PC-3 (cell line): ENCODE results near the gene APBA2. TPM values are rescaled to one million over a fixed set of nuclear protein-coding genes. Genes with fewer than 3 reads are reported as not detected.

Experiments
- ATAC-seq: fragments of 200-7000 bp; cut with Tn5 transposase; 2 replicates; pipeline ENCODE4 v1.9.1; 2020; ENCODE audit warnings: mild to moderate bottlenecking, moderate library complexity
- BruUV-seq: library from RNA; stranded (reverse); fragments of 400-500 nt; replicated peaks from 2 replicates; lab custom pipeline; 2021; lab: Mats Ljungman, UMichigan
- CTCF ChIA-PET: fragments of 300-600 bp; sonication (Branson Sonifier 250); formaldehyde crosslinking; loops from one replicate; lab custom pipeline; 2022; ENCODE audit warnings: antibody characterized with exemption; lab: Charles Lee
- POLR2A ChIA-PET: fragments of 300-600 bp; sonication (Branson Sonifier 250); formaldehyde crosslinking; loops from one replicate; lab custom pipeline; 2022; ENCODE audit warnings: antibody characterized with exemption; ENCODE audit not compliant: unreplicated experiment; lab: Charles Lee
- DNase-seq: peaks from one replicate; pipeline ENCODE4 v3.0.0-alpha.2; 2015
- H2AFZ ChIP-seq: fragments of 300-600 bp; sonication (generic); 2 replicates; pipeline ENCODE4 v1.6.0; 2016; ENCODE audit warnings: antibody characterized with exemption, low read length
- H3F3A ChIP-seq: fragments of 300-600 bp; sonication (generic); one replicate; pipeline ENCODE4 v1.6.0; 2017; ENCODE audit warnings: antibody characterized with exemption, low read length, control low read depth, mild to moderate bottlenecking; ENCODE audit not compliant: unreplicated experiment
- H3K27ac ChIP-seq: fragments of 300-600 bp; sonication (generic); 2 replicates; pipeline ENCODE4 v1.5.1; 2016; ENCODE audit warnings: mild to moderate bottlenecking, low read length
- H3K27me3 ChIP-seq: fragments of 300-600 bp; sonication (generic); 2 replicates; pipeline ENCODE4 v1.6.1; 2016; ENCODE audit warnings: low read length, mixed read lengths
- H3K36me3 ChIP-seq: fragments of 300-600 bp; sonication (generic); 2 replicates; pipeline ENCODE4 v1.6.1; 2016; ENCODE audit warnings: low read depth, mixed run types, low read length, mixed read lengths
- H3K4me1 ChIP-seq: fragments of 300-600 bp; sonication (generic); 2 replicates; pipeline ENCODE4 v1.5.1; 2016; ENCODE audit warnings: low read length; ENCODE audit not compliant: insufficient read depth
- H3K4me2 ChIP-seq: fragments of 300-600 bp; sonication (generic); 2 replicates; pipeline ENCODE4 v1.6.0; 2016; ENCODE audit warnings: low read length
- H3K4me3 ChIP-seq: fragments of 300-600 bp; sonication (generic); 2 replicates; pipeline ENCODE4 v1.5.1; 2016; ENCODE audit warnings: mild to moderate bottlenecking, low read length, mixed read lengths
- H3K79me2 ChIP-seq: fragments of 300-600 bp; sonication (generic); 2 replicates; pipeline ENCODE4 v1.6.1; 2017; ENCODE audit warnings: low read length, mixed read lengths
- H3K9ac ChIP-seq: fragments of 300-600 bp; sonication (generic); 2 replicates; pipeline ENCODE4 v1.6.0; 2016; ENCODE audit warnings: mild to moderate bottlenecking, low read length
- H3K9me2 ChIP-seq: fragments of 300-600 bp; sonication (generic); replicated peaks from 2 replicates; pipeline ENCODE4 v1.6.1; 2016; ENCODE audit warnings: mixed run types, low read length, mixed read lengths
- H3K9me3 ChIP-seq: fragments of 300-600 bp; sonication (generic); 2 replicates; pipeline ENCODE4 v1.6.1; 2016; ENCODE audit warnings: low read length, mixed read lengths
- H4K20me1 ChIP-seq: fragments of 300-600 bp; sonication (generic); 2 replicates; pipeline ENCODE4 v1.6.1; 2016; ENCODE audit warnings: low read length, mixed read lengths
- CTCF ChIP-seq: fragments of 300-600 bp; sonication (generic); conservative IDR thresholded peaks from 2 replicates; pipeline ENCODE4 v1.5.1; 2017; ENCODE audit warnings: antibody characterized with exemption, low read depth, mild to moderate bottlenecking, low read length
- EZH2 ChIP-seq: fragments of 300-600 bp; sonication (generic); IDR thresholded peaks from one replicate; pipeline ENCODE4 v1.6.1; 2017; ENCODE audit warnings: antibody characterized with exemption, mild to moderate bottlenecking, low read length; ENCODE audit not compliant: unreplicated experiment
- EZH2phosphoT487 ChIP-seq: fragments of 300-600 bp; sonication (generic); IDR thresholded peaks from 2 replicates; pipeline ENCODE4 v1.6.1; 2018; ENCODE audit warnings: mild to moderate bottlenecking, antibody characterized with exemption, low read length, borderline replicate concordance
- intact Hi-C: fragments of 100-400 bp; cut with micrococcal nuclease; formaldehyde crosslinking; loops from 2 replicates; pipeline ENCODE4 v1.9.0; 2023
- total RNA-seq: library from RNA; depleted of rRNA; stranded (reverse); fragments of >200 nt; gene quantifications from 2 replicates; pipeline ENCODE4 v1.2.3, GENCODE V29; 2014

APBA2 gene
- total RNA-seq, 1 experiment from 2014 or later: 61.7 TPM

GRCh38 chr15:29014493-29014892 is 128.7 kb downstream of the APBA2 start:
- Histone ChIP-seq H3K4me2 (no peak overlapping the region), H3K27ac (no peak overlapping the region), H2AFZ (no peak overlapping the region), H3K27me3 (no peaks in the 10 kb centered on the region), H3K4me1 (peaks cover 22% of the 10 kb centered on the region), H4K20me1 (peaks cover 19% of the 10 kb centered on the region), H3K36me3 (no peaks in the 10 kb centered on the region), H3K9ac (no peak overlapping the region), H3K9me3 (no peaks in the 10 kb centered on the region), H3K9me2 (no peaks in the 10 kb centered on the region), H3K79me2 (no peaks in the 10 kb centered on the region), H3K4me3 (no peak overlapping the region), H3F3A (no peaks in the 10 kb centered on the region)
- CTCF ChIA-PET: no interaction called here
- POLR2A ChIA-PET: interaction anchor here (0.6 kb wide), 1 partner anchor 127 kb away, joined by 4 read pairs; no protein-coding TSS in a partner anchor
- intact Hi-C loops: no loop called here
- DNase-seq (no peak), ATAC-seq (no peak)
- no TSS peak for BruUV-seq
- TF ChIP-seq EZH2 (no peak), EZH2phosphoT487 (no peak), CTCF (no peak)

- Histone ChIP-seq H3K9me2 (no peaks in the 10 kb centered on the region), H3K4me1 (peaks cover 22% of the 10 kb centered on the region), H3F3A (no peaks in the 10 kb centered on the region), H3K27ac (no peak overlapping the region), H3K4me3 (no peak overlapping the region), H3K4me2 (no peak overlapping the region), H3K9ac (no peak overlapping the region), H4K20me1 (peaks cover 19% of the 10 kb centered on the region), H2AFZ (no peak overlapping the region), H3K79me2 (no peaks in the 10 kb centered on the region), H3K27me3 (no peaks in the 10 kb centered on the region), H3K36me3 (no peaks in the 10 kb centered on the region), H3K9me3 (no peaks in the 10 kb centered on the region)
- BruUV-seq: no TSS peak
- POLR2A ChIA-PET: no interaction called here
- DNase-seq: no peak
- intact Hi-C loops: no loop called here
- TF ChIP-seq EZH2 (no peak), EZH2phosphoT487 (no peak), CTCF (no peak)
- CTCF ChIA-PET: no interaction called here
- no peak for ATAC-seq
These were observed 130.7 kb downstream of the APBA2 start for GRCh38 chr15:29016518-29016917.

- no peak overlapping the region for H3K4me3 ChIP-seq
- peaks cover 12% of the 10 kb centered on the region for H4K20me1 ChIP-seq
- H3K9ac ChIP-seq: no peak overlapping the region
- peaks cover 20% of the 10 kb centered on the region for H3K4me1 ChIP-seq
- H3K27ac ChIP-seq: no peak overlapping the region
- no peaks in the 10 kb centered on the region for H3K9me2 ChIP-seq
- no peak overlapping the region for H2AFZ ChIP-seq
- no peak overlapping the region for H3K4me2 ChIP-seq
- peak; percentile 65 for DNase-seq
- ATAC-seq: peak; percentile 88
- TF ChIP-seq EZH2phosphoT487 (no peak), CTCF (peak; percentile 65)
- ChIA-PET CTCF (interaction anchor here (0.6 kb wide), 1 partner anchor 140 kb away, joined by 6 read pairs; no protein-coding TSS in a partner anchor), POLR2A (no interaction called here)
- no peaks in the 10 kb centered on the region for H3F3A ChIP-seq
- intact Hi-C loops: no loop called here
- no TSS peak for BruUV-seq
- H3K79me2 ChIP-seq: no peaks in the 10 kb centered on the region
- no peaks in the 10 kb centered on the region for H3K36me3 ChIP-seq
- H3K27me3 ChIP-seq: no peaks in the 10 kb centered on the region
- no peaks in the 10 kb centered on the region for H3K9me3 ChIP-seq
These were observed 132.5 kb downstream of the APBA2 start for GRCh38 chr15:29018120-29018805.
